SK-N-SH treated with all-trans-retinoic acid at 6 μM for 48 hours (cell line): ENCODE data around the gene CTNND2.

ENCODE experiments used
- ARNTL ChIP-seq: fragments of 450-650 bp; formaldehyde crosslinking; IDR thresholded peaks from 2 replicates; pipeline ENCODE4 v1.5.0; 2020; ENCODE audit warnings: low read depth, mild to moderate bottlenecking, moderate library complexity, borderline replicate concordance
- OSR1 ChIP-seq: fragments of 250-450 bp; sonication (Bioruptor Pico); IDR thresholded peaks from 2 replicates; pipeline ENCODE4 v1.8.0; 2022; ENCODE audit warnings: moderate library complexity, mild to moderate bottlenecking, inconsistent platforms
- PATZ1 ChIP-seq: fragments of 250-450 bp; sonication (Bioruptor Pico); IDR thresholded peaks from 2 replicates; pipeline ENCODE4 v1.8.0; 2020; ENCODE audit warnings: mild to moderate bottlenecking, moderate library complexity, borderline replicate concordance
- ZNF8 ChIP-seq: fragments of 450-650 bp; formaldehyde crosslinking; IDR thresholded peaks from 2 replicates; pipeline ENCODE4 v1.5.0; 2020; ENCODE audit warnings: mild to moderate bottlenecking, moderate library complexity

DNA sequence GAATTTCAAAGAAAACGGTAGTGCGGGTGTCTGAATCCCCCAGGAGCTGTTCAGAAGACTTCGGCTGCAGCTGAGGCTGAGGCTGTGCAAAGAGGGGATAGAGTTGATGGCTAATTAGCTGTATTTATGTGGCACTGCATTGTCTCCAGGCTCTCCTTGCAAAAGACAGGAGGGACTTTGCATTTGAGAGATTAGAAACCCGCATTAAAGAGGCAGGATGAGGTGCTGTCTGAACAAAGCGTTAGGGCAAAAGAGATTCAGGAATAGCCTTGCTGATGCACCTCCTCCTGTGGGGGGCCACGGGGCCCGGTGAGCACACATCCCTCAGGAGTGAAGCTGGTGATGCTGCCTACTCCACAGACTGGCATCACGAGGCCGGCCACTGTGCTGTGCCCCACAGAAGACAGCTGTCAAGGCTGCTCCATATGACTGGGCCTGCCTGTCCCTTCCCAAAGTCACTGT is 799.6 kb downstream of the CTNND2 start:
- no peak for TF ChIP-seq PATZ1 (CRISPR knock-in tag)
- TF ChIP-seq ARNTL: no peak
- TF ChIP-seq ZNF8: no peak
- no peak for TF ChIP-seq OSR1 (CRISPR knock-in tag)
